SK-N-MC (cell line): Measurements from ENCODE around the gene SMCO4.

ENCODE experiments used
- EZH2 ChIP-seq: fragments of 200-600 bp; sonication (generic); IDR thresholded peaks from one replicate; pipeline ENCODE4 v1.6.1; 2017; ENCODE audit warnings: antibody characterized with exemption
- POLR2AphosphoS5 ChIP-seq: IDR thresholded peaks from 2 replicates; pipeline ENCODE4 v1.6.1; 2012; ENCODE audit warnings: mild to moderate bottlenecking, low read depth, low read length, borderline replicate concordance

DNA sequence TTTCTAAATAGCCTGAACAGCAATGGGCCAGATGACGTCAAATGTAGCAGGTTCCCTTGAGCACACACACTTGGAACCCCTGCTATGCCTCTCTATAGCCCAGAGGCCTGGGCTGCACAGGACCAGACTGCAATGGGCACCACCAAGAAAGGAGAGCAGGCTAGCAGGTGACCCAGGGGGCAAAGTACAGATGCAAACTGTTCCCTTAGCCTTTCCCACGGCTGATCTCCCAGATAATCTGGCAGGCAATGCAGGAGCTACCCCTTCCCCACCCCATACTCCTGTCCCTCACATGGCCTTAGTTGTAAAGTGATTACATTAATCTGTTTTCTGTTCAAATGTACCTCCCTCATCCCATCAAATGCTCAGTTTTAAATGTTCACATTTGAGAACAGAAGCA lies 41.3 kb downstream of the SMCO4 start:
- TF ChIP-seq EZH2 (no peak), POLR2AphosphoS5 (no peak)
